22Rv1 (cell line): ENCODE data around the gene CDIPT.

ENCODE experiments used
- ZFX ChIP-seq: fragments of 450-650 bp; IDR thresholded peaks from 2 replicates; pipeline ENCODE4 v1.6.1; 2017; ENCODE audit warnings: antibody characterized with exemption, borderline replicate concordance
- TF ChIP-seq, protein P1 (sequence below): fragments of 450-650 bp; IDR thresholded peaks from 2 replicates; pipeline ENCODE4 v1.5.1; 2017; ENCODE audit warnings: mild to moderate bottlenecking

DNA sequence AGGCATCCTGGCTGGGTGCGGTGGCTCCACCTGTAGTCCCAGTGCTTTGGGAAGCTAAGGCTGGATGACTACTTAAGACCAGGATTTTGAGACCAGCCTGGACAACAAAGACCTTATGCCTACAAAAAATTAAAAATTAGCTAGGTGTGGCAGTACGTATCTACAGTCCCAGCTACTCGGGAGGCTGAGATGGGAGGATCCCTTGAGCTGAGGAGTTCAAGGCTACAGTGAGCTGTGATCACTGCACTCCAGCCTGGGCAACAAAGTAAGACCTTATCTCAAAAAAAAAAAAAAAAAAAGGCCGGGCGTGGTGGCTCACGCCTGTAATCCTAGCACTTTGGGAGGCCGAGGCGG is 36.7 kb downstream of the CDIPT start:
- TF ChIP-seq, protein P1, sequence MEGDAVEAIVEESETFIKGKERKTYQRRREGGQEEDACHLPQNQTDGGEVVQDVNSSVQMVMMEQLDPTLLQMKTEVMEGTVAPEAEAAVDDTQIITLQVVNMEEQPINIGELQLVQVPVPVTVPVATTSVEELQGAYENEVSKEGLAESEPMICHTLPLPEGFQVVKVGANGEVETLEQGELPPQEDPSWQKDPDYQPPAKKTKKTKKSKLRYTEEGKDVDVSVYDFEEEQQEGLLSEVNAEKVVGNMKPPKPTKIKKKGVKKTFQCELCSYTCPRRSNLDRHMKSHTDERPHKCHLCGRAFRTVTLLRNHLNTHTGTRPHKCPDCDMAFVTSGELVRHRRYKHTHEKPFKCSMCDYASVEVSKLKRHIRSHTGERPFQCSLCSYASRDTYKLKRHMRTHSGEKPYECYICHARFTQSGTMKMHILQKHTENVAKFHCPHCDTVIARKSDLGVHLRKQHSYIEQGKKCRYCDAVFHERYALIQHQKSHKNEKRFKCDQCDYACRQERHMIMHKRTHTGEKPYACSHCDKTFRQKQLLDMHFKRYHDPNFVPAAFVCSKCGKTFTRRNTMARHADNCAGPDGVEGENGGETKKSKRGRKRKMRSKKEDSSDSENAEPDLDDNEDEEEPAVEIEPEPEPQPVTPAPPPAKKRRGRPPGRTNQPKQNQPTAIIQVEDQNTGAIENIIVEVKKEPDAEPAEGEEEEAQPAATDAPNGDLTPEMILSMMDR = no peak
- no peak for TF ChIP-seq ZFX
